Naive thymus-derived CD8-positive, alpha-beta T cell (primary cell): Measurements from ENCODE around the gene L1CAM. TPM values are rescaled to one million over a fixed set of nuclear protein-coding genes. Genes with fewer than 3 reads are reported as not detected.

Experiments used
- ATAC-seq, 2 donors: fragments of 150-1000 bp; cut with Tn5 transposase in 1 of 2; sonication (Bioruptor Pico), chemical (Tn5 transposase) in 1 of 2; 1 replicate in 1 of 2; 2 replicates in 1 of 2; pipeline ENCODE4 v1.10.0; 2021; ENCODE audit warnings: mild to moderate bottlenecking in 2 of 2, moderate library complexity in 2 of 2
- POLR2A ChIA-PET: fragments of 350-600 bp; sonication (Branson Sonifier 250); formaldehyde crosslinking; loops from one replicate; lab custom pipeline; 2021; ENCODE audit warnings: antibody characterized with exemption; lab: Charles Lee
- DNase-seq, 10 donors: peaks; one replicate each; pipeline versions ENCODE4 v3.0.0 to v3.0.0-alpha.2; 2020 to 2022
- H3K27ac Mint-ChIP-seq, 10 donors: one replicate each; pipeline ENCODE4 v1.8.0; 2020 to 2022; ENCODE audit warnings: mild to moderate bottlenecking in 10 of 10, mixed read lengths in 10 of 10, moderate library complexity in 4 of 10, inconsistent platforms in 1 of 10
- H3K27me3 Mint-ChIP-seq, 5 donors: one replicate each; pipeline ENCODE4 v1.8.0; 2021 to 2022; ENCODE audit warnings: mixed read lengths in 5 of 5
- H3K36me3 Mint-ChIP-seq, 3 donors: one replicate each; pipeline ENCODE4 v1.8.0; 2020 to 2022; ENCODE audit warnings: mixed read lengths in 3 of 3, mild to moderate bottlenecking in 2 of 3, inconsistent platforms in 1 of 3
- H3K4me1 Mint-ChIP-seq, 4 donors: one replicate each; pipeline ENCODE4 v1.8.0; 2021 to 2022; ENCODE audit warnings: mixed read lengths in 4 of 4
- H3K4me3 Mint-ChIP-seq, 10 donors: one replicate each; pipeline ENCODE4 v1.8.0; 2020 to 2022; ENCODE audit warnings: mild to moderate bottlenecking in 10 of 10, mixed read lengths in 10 of 10, moderate library complexity in 6 of 10, inconsistent platforms in 1 of 10
- H3K9me3 Mint-ChIP-seq, 9 donors: one replicate each; pipeline ENCODE4 v1.8.0; 2020 to 2022; ENCODE audit warnings: mixed read lengths in 9 of 9, mild to moderate bottlenecking in 3 of 9, inconsistent platforms in 1 of 9, moderate library complexity in 1 of 9
- polyA plus RNA-seq, 3 donors: library from polyadenylated mRNA; unstranded; fragments of 300-500 nt; fragmentation: Illumina TruSeq; gene quantifications; one replicate each; pipeline ENCODE4 v1.2.3, GENCODE V29; 2021
- total RNA-seq, 8 experiments: library from RNA in 2 of 8; stranded (reverse) in 2 of 8; gene quantifications; one replicate each; pipeline ENCODE4 v1.2.3 and lab custom pipeline; 2021 to 2026

The L1CAM gene
- total and polyA plus RNA-seq, 5 experiments from 2014 or later = 0.16 to 0.23 TPM; not detected in 3

GRCh38 chrX:153922932-153923857 lies 37.2 kb upstream of the L1CAM start:
- Mint-ChIP-seq H3K27ac (peak overlapping the region; percentile 86 to 99 (median 94)), H3K9me3 (no peaks in the 10 kb centered on the region), H3K36me3 (peaks cover 0 to 19% (median 5%) of the 10 kb centered on the region in 3 donors), H3K4me1 (peaks cover 8 to 43% (median 36%) of the 10 kb centered on the region in 4 donors), H3K27me3 (no peaks in the 10 kb centered on the region), H3K4me3 (peak overlapping the region; percentile 82 to 95 (median 93))
- POLR2A ChIA-PET = interaction anchor here (0.7 to 17.6 kb wide), 5 partner anchors 11 to 129 kb away, joined by 3 to 388 read pairs (median 48); partner anchors contain the start of genes AVPR2, IDH3G, NAA10 and RENBP
- ATAC-seq = no peak
- DNase-seq = no peak

- ATAC-seq (no peak), DNase-seq (no peak)
- H3K27me3 Mint-ChIP-seq = no peaks in the 10 kb centered on the region
- H3K4me1 Mint-ChIP-seq = peaks cover 4 to 45% (median 35%) of the 10 kb centered on the region in 4 donors
- H3K27ac Mint-ChIP-seq = peak overlapping the region; percentile 40 to 96 (median 82)
- peak overlapping the region; percentile 74 to 95 (median 92) for H3K4me3 Mint-ChIP-seq
- POLR2A ChIA-PET = interaction anchor here (0.6 to 17.6 kb wide), 5 partner anchors 13 to 127 kb away, joined by 3 to 388 read pairs (median 48); partner anchors contain the start of genes AVPR2, IDH3G, NAA10 and RENBP
- peaks cover 0 to 30% (median 5%) of the 10 kb centered on the region in 3 donors for H3K36me3 Mint-ChIP-seq
- no peaks in the 10 kb centered on the region for H3K9me3 Mint-ChIP-seq
These were observed 35.8 kb upstream of the L1CAM start for GRCh38 chrX:153921511-153922446.

DNA sequence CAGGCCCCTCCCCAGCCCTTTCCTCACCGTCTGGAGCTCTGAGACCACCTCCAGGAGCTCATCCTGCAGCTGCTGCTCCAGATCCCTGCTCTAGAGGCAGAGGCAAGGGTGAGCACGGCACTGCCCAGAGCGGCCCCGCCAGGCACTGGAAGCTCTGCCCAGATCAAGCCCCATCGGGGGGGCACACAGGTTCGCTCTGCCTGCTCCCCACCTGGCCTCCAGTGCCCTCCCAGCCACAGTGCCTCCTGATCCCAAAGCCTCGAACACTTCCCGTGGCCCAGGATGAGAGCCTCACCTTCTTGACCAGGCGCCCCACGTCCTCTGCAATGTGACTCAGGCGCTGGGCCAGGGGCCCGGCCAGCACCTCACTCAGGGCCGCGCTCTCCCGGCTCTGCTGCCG lies 35.1 kb upstream of the L1CAM start:
- Mint-ChIP-seq H3K4me1 (peaks cover 5 to 46% (median 33%) of the 10 kb centered on the region in 4 donors), H3K4me3 (peak overlapping the region in 1 of 10 donors; percentile 82), H3K36me3 (peaks cover 0 to 35% (median 5%) of the 10 kb centered on the region in 3 donors), H3K9me3 (no peaks in the 10 kb centered on the region), H3K27ac (peak overlapping the region in 1 of 10 donors; percentile 48), H3K27me3 (no peaks in the 10 kb centered on the region)
- POLR2A ChIA-PET = interaction anchor here (0.8 to 17.6 kb wide), 3 partner anchors 14 to 127 kb away, joined by 3 to 388 read pairs (median 144); partner anchors contain the start of genes AVPR2, IDH3G, RENBP and SSR4
- ATAC-seq = no peak
- DNase-seq = no peak

- Mint-ChIP-seq H3K4me1 (peaks cover 7 to 51% (median 32%) of the 10 kb centered on the region in 4 donors), H3K9me3 (no peaks in the 10 kb centered on the region), H3K36me3 (peaks cover 0 to 40% (median 5%) of the 10 kb centered on the region in 3 donors), H3K27me3 (no peaks in the 10 kb centered on the region), H3K4me3 (no peak overlapping the region), H3K27ac (peak overlapping the region in 1 of 10 donors; percentile 58)
- POLR2A ChIA-PET = interaction anchor here (0.8 to 17.6 kb wide), 3 partner anchors 13 to 126 kb away, joined by 3 to 388 read pairs (median 144); partner anchors contain the start of genes AVPR2, IDH3G, RENBP and SSR4
- ATAC-seq = no peak
- DNase-seq = no peak
These were observed 34.6 kb upstream of the L1CAM start for GRCh38 chrX:153920546-153920945.

DNA sequence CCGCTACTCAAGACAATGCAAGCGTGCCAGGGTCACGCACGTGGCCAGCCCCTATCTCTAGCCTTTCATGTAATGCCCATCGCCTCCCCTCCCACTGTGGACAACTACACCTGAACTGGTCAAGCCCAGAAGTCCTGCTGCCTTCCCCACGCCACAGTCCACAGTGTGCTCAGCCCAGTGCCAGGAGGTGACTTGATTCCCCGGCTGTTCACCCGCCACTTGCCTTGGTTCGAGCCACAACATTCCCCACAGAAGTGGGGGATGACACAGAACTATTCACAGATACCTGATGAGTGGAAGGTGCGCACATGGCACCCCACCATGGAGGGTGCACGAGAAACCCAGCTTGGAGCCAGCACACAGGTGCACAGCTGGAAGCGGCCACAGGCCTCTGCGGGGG lies 33.3 kb upstream of the L1CAM start:
- DNase-seq = no peak
- Mint-ChIP-seq H3K36me3 (peaks cover 0 to 47% (median 5%) of the 10 kb centered on the region in 3 donors), H3K9me3 (no peaks in the 10 kb centered on the region), H3K4me1 (peaks cover 5 to 52% (median 27%) of the 10 kb centered on the region in 4 donors), H3K27ac (peak overlapping the region in 5 of 10 donors; percentile 33 to 72 (median 62)), H3K27me3 (no peaks in the 10 kb centered on the region), H3K4me3 (peak overlapping the region in 1 of 10 donors; percentile 50)
- POLR2A ChIA-PET = interaction anchor here (0.5 to 0.7 kb wide), 2 partner anchors 19 to 26 kb away, joined by 4 to 5 read pairs; no protein-coding TSS in a partner anchor
- no peak for ATAC-seq

- H3K4me3 Mint-ChIP-seq = no peak overlapping the region
- H3K27ac Mint-ChIP-seq = peak overlapping the region in 1 of 10 donors; percentile 51
- H3K4me1 Mint-ChIP-seq = peaks cover 5 to 42% (median 14%) of the 10 kb centered on the region in 4 donors
- H3K9me3 Mint-ChIP-seq = no peaks in the 10 kb centered on the region
- ATAC-seq = no peak
- no peak for DNase-seq
- peaks cover 0 to 52% (median 5%) of the 10 kb centered on the region in 3 donors for H3K36me3 Mint-ChIP-seq
- no peaks in the 10 kb centered on the region for H3K27me3 Mint-ChIP-seq
- POLR2A ChIA-PET = interaction anchor here (0.7 to 1.3 kb wide), 4 partner anchors 8 to 49 kb away, joined by 3 to 4 read pairs (median 4); partner anchors contain the start of gene ARHGAP4
These were observed 31.9 kb upstream of the L1CAM start for GRCh38 chrX:153917869-153918268.

GRCh38 chrX:153913701-153914100 lies 27.7 kb upstream of the L1CAM start:
- peaks cover 5 to 30% (median 7%) of the 10 kb centered on the region in 4 donors for H3K4me1 Mint-ChIP-seq
- POLR2A ChIA-PET = interaction anchor here (1.2 kb wide), 1 partner anchor 10 kb away, joined by 3 read pairs; the partner anchor contains the start of gene AVPR2
- peaks cover 0 to 55% (median 5%) of the 10 kb centered on the region in 3 donors for H3K36me3 Mint-ChIP-seq
- no peak for DNase-seq
- ATAC-seq = no peak
- peak overlapping the region in 2 of 10 donors; percentile 22 to 59 for H3K27ac Mint-ChIP-seq
- no peak overlapping the region for H3K4me3 Mint-ChIP-seq
- H3K27me3 Mint-ChIP-seq = no peaks in the 10 kb centered on the region
- H3K9me3 Mint-ChIP-seq = peaks cover 0 to 3% (median 0%) of the 10 kb centered on the region in 9 donors

GRCh38 chrX:153913211-153913610 lies 27.2 kb upstream of the L1CAM start:
- H3K4me3 Mint-ChIP-seq = no peak overlapping the region
- peaks cover 0 to 55% (median 5%) of the 10 kb centered on the region in 3 donors for H3K36me3 Mint-ChIP-seq
- no peak for DNase-seq
- H3K27me3 Mint-ChIP-seq = no peaks in the 10 kb centered on the region
- H3K9me3 Mint-ChIP-seq = peaks cover 0 to 3% (median 0%) of the 10 kb centered on the region in 9 donors
- H3K4me1 Mint-ChIP-seq = peaks cover 5 to 30% (median 7%) of the 10 kb centered on the region in 4 donors
- ATAC-seq = no peak
- no peak overlapping the region for H3K27ac Mint-ChIP-seq
- POLR2A ChIA-PET = interaction anchor here (1.2 to 11.6 kb wide), 2 partner anchors 9 to 11 kb away, joined by 3 to 144 read pairs; partner anchors contain the start of genes ARHGAP4 and AVPR2

DNA sequence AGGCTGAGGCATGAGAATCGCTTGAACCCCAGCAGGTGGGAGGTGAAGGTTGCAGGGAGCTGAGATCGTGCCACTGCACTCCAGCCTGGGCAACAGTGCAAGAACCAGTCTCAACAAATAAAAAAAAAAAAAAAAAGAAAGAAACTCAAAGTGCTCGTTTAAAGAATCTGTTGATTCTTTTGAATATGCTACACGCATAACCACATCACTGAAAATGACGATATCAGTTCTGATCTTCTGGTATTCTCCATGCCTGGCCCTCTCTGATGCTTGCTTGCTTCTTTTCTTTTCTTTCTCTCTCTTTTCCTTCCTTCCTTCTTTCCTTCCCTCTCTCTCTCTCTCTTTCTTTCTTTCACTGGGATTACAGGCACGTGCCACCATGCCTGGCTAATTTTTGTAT lies 25.8 kb upstream of the L1CAM start:
- POLR2A ChIA-PET = interaction anchor here (1.2 to 11.6 kb wide), 3 partner anchors 13 to 186 kb away, joined by 3 to 144 read pairs (median 4); partner anchors contain the start of gene ARHGAP4
- Mint-ChIP-seq H3K36me3 (peaks cover 0 to 46% (median 5%) of the 10 kb centered on the region in 3 donors), H3K4me3 (peak overlapping the region in 6 of 10 donors; percentile 8 to 69 (median 52)), H3K27me3 (no peaks in the 10 kb centered on the region), H3K4me1 (peaks cover 5 to 28% (median 7%) of the 10 kb centered on the region in 4 donors), H3K27ac (peak overlapping the region; percentile 51 to 93 (median 73)), H3K9me3 (peaks cover 0 to 3% (median 0%) of the 10 kb centered on the region in 9 donors)
- ATAC-seq = peak; percentile 84 to 89
- DNase-seq = peak in 2 of 10 donors; percentile 49 to 50

- Mint-ChIP-seq H3K4me3 (no peak overlapping the region), H3K36me3 (peaks cover 0 to 36% (median 5%) of the 10 kb centered on the region in 3 donors), H3K9me3 (peaks cover 0 to 3% (median 0%) of the 10 kb centered on the region in 9 donors), H3K27me3 (no peaks in the 10 kb centered on the region), H3K4me1 (peaks cover 7 to 31% (median 18%) of the 10 kb centered on the region in 4 donors), H3K27ac (no peak overlapping the region)
- POLR2A ChIA-PET = interaction anchor here (0.7 to 11.6 kb wide), 4 partner anchors 14 to 46 kb away, joined by 3 to 144 read pairs (median 4); partner anchors contain the start of gene ARHGAP4
- ATAC-seq (no peak), DNase-seq (no peak)
These were observed 24.5 kb upstream of the L1CAM start for GRCh38 chrX:153910446-153910845.

GRCh38 chrX:153909980-153910360 lies 24.0 kb upstream of the L1CAM start:
- H3K4me1 Mint-ChIP-seq = peaks cover 7 to 34% (median 20%) of the 10 kb centered on the region in 4 donors
- DNase-seq = no peak
- no peak for ATAC-seq
- no peaks in the 10 kb centered on the region for H3K27me3 Mint-ChIP-seq
- peaks cover 0 to 3% (median 0%) of the 10 kb centered on the region in 9 donors for H3K9me3 Mint-ChIP-seq
- peaks cover 0 to 35% (median 5%) of the 10 kb centered on the region in 3 donors for H3K36me3 Mint-ChIP-seq
- H3K27ac Mint-ChIP-seq = peak overlapping the region in 1 of 10 donors; percentile 55
- POLR2A ChIA-PET = interaction anchor here (1.0 to 11.6 kb wide), 4 partner anchors 8 to 32 kb away, joined by 4 to 144 read pairs (median 4); partner anchors contain the start of gene ARHGAP4
- H3K4me3 Mint-ChIP-seq = peak overlapping the region in 1 of 10 donors; percentile 26
